ENCODE measurements around the gene TIMP3.
"Not testable (repeated sequence)": the region's sequence is repeated elsewhere in the genome, so short reads cannot be mapped to it uniquely, and the experiment has no call there.

TIMP3 gene

DNA sequence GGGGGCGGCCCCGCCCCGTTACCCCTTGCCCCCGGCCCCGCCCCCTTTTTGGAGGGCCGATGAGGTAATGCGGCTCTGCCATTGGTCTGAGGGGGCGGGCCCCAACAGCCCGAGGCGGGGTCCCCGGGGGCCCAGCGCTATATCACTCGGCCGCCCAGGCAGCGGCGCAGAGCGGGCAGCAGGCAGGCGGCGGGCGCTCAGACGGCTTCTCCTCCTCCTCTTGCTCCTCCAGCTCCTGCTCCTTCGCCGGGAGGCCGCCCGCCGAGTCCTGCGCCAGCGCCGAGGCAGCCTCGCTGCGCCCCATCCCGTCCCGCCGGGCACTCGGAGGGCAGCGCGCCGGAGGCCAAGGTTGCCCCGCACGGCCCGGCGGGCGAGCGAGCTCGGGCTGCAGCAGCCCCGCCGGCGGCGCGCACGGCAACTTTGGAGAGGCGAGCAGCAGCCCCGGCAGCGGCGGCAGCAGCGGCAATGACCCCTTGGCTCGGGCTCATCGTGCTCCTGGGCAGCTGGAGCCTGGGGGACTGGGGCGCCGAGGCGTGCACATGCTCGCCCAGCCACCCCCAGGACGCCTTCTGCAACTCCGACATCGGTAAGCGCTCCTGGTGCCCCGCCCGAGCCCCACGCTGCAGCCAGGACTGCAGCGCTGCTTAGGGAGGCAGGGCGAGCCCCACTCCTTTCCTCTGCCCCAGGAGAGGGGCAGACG lies at the start of gene TIMP3:
Gene TIMP3 (plus strand): TSS at position 169 of the 700 bp plus-strand sequence. CDS start 297 bp downstream, at position 466.
- DNase-seq (ENCODE audit: low spot score): peak; percentile 58

DNA sequence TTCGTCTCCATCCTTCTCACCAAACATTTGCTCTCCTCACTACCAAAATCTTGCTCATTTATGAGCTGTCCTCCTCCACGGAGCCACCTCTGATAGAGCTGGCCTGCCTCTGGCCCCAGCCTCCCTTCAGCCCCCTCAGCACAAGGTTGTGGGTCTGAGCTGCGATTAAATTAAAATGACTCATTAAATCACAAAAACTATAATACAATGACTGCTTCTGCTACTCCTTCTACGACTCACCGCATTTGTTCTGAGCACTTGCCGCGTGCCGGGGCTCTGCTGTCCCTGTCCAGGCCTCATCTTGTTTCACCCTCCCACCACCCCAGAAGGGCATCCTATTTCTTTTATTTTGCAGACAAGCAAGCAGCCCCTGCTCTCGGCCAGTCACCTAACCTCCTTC lies 49.2 kb upstream of the TIMP3 start:
- DNase-seq (ENCODE audit: low spot score): no peak

DNA sequence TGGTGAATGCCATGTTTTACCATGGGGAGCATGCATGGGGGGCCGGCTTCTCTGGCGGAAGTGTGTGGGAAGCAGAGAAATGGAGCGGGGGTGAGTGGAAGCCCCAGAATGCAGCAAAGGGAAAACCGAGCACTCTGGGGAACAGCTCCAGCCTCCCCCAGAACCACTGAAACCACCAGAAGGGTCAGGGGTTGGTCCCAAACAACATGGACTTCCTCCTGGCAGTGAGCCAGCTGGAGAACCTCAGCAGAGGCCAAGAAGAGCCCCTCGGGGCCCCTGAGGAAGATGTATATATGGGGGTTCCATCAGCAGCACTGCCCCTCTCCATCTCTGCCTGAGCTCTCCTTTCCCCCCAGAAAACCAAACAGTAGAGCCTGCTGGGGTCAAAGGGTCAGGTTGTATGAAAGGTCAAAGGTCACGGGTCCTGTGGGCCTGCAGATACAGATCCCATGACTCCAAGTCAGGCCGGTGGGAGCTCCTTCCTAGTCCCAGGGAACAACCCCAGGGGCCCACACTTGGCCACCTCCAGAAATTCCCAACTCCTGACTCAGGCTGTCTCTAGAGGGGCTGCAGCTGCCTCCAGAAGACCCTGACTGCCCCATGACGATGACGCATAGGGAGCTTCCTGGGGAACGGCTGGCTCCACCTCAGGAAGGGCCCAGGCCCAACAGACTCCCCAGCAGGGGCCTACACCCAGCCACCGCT lies 48.5 kb upstream of the TIMP3 start:
- no peak for DNase-seq (ENCODE audit: low spot score)

- DNase-seq (ENCODE audit: low spot score): no peak
Measured at GRCh38 chr22:32753591-32753990, 47.9 kb upstream of the TIMP3 start.

GRCh38 chr22:32754413-32755041 lies 47.0 kb upstream of the TIMP3 start:
- no peak for DNase-seq (ENCODE audit: low spot score)

- DNase-seq (ENCODE audit: low spot score): not testable (repeated sequence)
Measured at GRCh38 chr22:32757086-32757762, 44.3 kb upstream of the TIMP3 start.

- DNase-seq (ENCODE audit: low spot score): no peak
Measured at GRCh38 chr22:32758866-32759385, 42.6 kb upstream of the TIMP3 start.

DNA sequence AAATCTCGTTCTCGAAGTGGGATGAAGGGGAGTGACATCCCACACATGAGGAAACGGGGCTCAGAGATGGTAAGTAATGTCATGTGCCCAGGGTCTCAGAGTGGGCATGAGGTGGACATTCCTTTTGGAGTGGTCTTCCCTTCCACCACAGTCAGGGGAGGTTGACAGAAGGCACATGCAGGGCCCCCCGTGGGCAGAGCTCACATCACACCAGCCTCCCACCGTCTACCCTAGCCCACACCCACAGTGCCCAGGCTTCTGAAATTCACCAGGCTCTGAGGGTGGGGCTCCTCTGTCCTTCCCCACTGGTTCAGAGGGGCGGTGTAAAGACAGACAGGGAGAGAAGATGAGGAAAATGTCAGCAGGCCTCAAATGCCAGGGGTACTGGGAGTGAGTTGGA lies 41.1 kb upstream of the TIMP3 start:
- DNase-seq (ENCODE audit: low spot score): no peak

DNA sequence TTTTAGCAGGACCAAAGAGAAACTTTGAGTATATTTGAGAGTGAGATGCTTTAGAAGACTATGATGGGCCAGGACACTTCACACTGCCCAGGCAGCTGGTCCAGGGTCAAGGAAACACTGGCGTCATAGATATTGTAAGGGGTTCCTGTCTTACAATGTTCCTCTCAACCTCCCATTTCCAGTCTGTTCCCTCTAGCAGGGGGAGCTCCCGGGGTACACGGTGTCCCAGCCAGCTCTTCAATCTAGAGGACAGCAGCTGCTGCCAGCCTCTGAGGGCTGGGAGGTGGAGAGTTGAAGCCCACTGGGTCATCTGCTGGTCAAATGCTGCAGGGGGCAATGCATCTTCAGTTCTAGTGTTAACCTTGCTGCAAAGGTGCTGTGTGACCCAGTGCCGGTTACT lies 40.7 kb upstream of the TIMP3 start:
- no peak for DNase-seq (ENCODE audit: low spot score)

DNA sequence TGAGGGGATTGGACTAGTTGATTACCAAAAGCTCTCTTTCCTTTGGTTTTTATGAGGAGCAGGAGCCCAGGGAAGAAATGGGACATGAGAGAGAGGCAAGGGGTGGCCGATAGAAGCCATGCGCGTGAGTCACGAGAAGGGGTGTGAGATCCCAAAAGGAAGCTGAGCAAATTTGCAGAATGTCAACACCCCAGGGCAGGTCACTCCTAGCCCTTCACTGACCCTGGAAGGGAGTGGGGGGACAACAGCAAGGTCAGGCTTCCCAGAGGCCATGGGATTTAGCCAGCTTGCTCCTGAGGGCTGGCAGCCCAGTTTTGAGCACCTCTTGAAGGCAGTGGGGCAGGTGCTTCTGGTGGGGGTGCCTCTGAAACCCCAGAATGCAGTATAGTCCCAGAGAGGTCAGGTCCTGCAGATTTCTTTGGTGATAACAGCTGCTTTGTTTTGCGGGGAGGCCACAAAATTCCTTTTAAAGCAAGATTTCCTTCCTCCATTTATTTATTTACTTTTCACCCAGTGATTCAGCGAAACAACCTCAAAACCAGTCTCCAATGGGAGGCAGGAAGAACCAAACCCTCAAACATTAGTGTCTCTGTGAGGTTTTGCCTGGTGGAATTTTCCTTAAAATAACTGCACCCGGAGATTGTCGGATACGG lies 40.1 kb upstream of the TIMP3 start:
- no peak for DNase-seq (ENCODE audit: low spot score)

GRCh38 chr22:32764330-32765131 lies 37.0 kb upstream of the TIMP3 start:
- DNase-seq (ENCODE audit: low spot score): no peak

- DNase-seq (ENCODE audit: low spot score): no peak
Measured at GRCh38 chr22:32765132-32765618, 36.3 kb upstream of the TIMP3 start.

GRCh38 chr22:32771756-32772155 lies 29.7 kb upstream of the TIMP3 start:
- DNase-seq (ENCODE audit: low spot score): no peak

GRCh38 chr22:32775957-32776356 lies 25.5 kb upstream of the TIMP3 start:
- peak; percentile 17 for DNase-seq (ENCODE audit: low spot score)

DNA sequence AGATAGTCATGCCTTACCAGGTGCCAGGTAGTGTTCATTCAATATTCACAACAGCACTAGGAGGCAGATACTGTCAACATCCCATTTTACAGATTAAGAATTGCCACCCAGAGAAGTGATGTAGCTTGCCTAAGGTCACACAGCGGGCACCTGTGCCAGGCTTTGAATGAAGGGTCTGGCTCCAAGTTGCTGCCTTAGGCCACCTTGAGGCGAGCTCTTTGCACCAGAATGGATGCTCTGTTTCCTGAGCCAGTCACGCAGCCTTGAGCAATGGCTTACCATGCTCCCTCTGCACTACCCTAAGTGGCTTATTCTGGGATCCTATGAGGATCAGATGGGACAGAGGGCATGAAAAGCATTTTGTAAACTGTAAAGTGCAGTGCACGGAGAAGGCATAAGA lies 25.1 kb upstream of the TIMP3 start:
- no peak for DNase-seq (ENCODE audit: low spot score)

DNA sequence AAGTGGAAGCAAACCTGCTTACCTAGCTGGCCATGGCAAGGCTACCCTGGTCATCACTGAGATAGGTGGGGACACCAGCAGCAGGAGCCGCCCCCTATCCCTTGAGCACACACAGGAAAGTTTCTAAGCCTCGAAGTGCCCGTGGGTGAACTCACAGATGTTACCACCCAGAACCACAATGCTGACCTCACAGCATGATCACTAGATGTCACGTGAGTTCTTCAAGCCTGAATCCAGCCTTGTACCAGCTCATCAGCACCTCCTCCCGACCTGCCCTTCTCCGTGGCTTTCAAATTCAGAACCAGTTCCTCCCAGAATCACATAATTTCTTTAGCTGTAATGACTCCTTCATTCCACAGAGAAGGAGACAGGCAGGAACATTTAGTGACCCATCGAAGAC lies 24.7 kb upstream of the TIMP3 start:
- DNase-seq (ENCODE audit: low spot score): no peak

DNA sequence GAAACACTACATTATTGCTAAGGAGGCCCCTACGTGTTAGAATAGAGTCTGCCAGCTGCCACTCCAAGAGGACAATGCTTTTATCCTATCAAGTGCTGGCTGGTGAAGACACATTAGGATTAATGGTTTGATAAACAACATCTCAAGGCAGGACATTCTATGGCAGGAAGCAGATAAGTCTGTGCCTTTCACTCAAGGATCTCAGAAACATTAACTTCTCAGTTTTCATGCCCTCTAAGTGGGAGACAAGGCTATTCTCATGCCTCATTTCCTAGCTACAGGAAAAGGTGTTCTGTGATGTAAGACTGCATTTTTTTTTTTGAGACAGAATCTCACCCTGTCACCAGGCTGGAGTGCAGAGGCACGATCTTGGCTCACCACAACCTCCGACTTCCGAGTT lies 23.5 kb upstream of the TIMP3 start:
- no peak for DNase-seq (ENCODE audit: low spot score)

- no peak for DNase-seq (ENCODE audit: low spot score)
Measured at GRCh38 chr22:32780726-32781310, 20.7 kb upstream of the TIMP3 start.

DNA sequence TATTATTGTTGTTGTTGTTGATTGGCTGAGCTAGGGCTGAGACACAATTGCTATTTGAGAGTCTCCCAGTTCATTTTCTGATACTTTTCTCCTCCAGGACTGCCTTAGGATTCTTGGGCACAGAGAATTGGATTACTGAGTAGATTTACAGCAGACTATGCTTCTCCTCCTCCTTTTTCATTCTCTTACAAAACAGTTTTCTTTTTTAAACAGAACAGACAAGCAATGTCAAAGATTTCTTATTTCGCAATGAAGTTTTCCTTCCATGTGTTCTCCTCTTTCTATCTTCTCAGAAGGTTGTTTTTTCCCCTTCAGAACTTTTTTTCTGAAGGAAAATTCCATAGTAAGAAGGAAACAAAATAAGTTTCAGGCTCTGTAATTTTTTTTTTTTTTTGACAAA lies 19.8 kb upstream of the TIMP3 start:
- no peak for DNase-seq (ENCODE audit: low spot score)

GRCh38 chr22:32785321-32786026 lies 16.0 kb upstream of the TIMP3 start:
- no peak for DNase-seq (ENCODE audit: low spot score)
